ENCODE measurements around the gene AP3S1.

- TF ChIP-seq CTCF (IDR thresholded peaks at IDR 0.05), result no peak
- no peak for TF ChIP-seq POLR2AphosphoS5 (IDR thresholded peaks at IDR 0.05)
- TF ChIP-seq POLR2A (IDR thresholded peaks at IDR 0.05), result no peak
Observed at GRCh38 chr5:115941051-115941675, 99.4 kb downstream of the AP3S1 start.
